HTR-8/SVneo (cell line): Measurements from ENCODE around the gene THAP12.

ENCODE experiments used
- DNase-seq: peaks from one replicate; pipeline ENCODE4 v3.0.0; 2011; ENCODE audit warnings: low spot score, mixed read lengths; ENCODE audit not compliant: insufficient read length
- FAIRE-seq: peaks from 2 replicates; lab custom pipeline; 2011; peaks lifted over from hg19 to GRCh38; lab: Jason Lieb, UNC

Gene THAP12

GRCh38 chr11:76310832-76311595, 69.9 kb downstream of the THAP12 start:
- FAIRE-seq (no peak), DNase-seq (no peak)

- DNase-seq (no peak), FAIRE-seq (peak; percentile 33)
Observed at GRCh38 chr11:76307978-76308747, 72.8 kb downstream of the THAP12 start.

- no peak for DNase-seq
- no peak for FAIRE-seq
Observed at GRCh38 chr11:76307396-76307795, 73.5 kb downstream of the THAP12 start.

- no peak for FAIRE-seq
- no peak for DNase-seq
Observed at GRCh38 chr11:76303399-76303798, 77.5 kb downstream of the THAP12 start.

GRCh38 chr11:76302996-76303395, 77.9 kb downstream of the THAP12 start:
- no peak for FAIRE-seq

More at GRCh38 chr11:76302996-76303395, 77.9 kb downstream of the THAP12 start:
- DNase-seq: no peak
